Measurements from ENCODE around the gene EFCAB6.

The EFCAB6 gene

GRCh38 chr22:43479301-43479950 is 332.7 kb downstream of the EFCAB6 start:
- TF ChIP-seq CTCF (IDR thresholded peaks at IDR 0.05; ENCODE audit: borderline replicate concordance, insufficient read depth, low read depth, low read length), result no peak
- H3K4me3 ChIP-seq (ENCODE audit: low read depth, low read length), result no peak overlapping the region
